Skeletal muscle cell (primary cell): ENCODE data around the gene ATP10A.
A peak's percentile ranks its signal among the peaks of the same experiment; 100 is the strongest.
"Not testable (repeated sequence)": the region's sequence is repeated elsewhere in the genome, so short reads cannot be mapped to it uniquely, and the experiment has no call there.

Experiments used
- DNase-seq: peaks from one replicate; pipeline ENCODE4 v3.0.0-alpha.2; 2010; ENCODE audit warnings: low read depth
- H3K4me3 ChIP-seq: 2 replicates; pipeline ENCODE4 v1.5.1; 2011; ENCODE audit warnings: low read depth, mild to moderate bottlenecking, control low read depth, low read length, moderate library complexity

ATP10A gene

GRCh38 chr15:25859838-25860645 lies 3.1 kb downstream of the ATP10A start:
- DNase-seq = no peak
- no peak overlapping the region for H3K4me3 ChIP-seq

GRCh38 chr15:25858952-25859760 lies 4.0 kb downstream of the ATP10A start:
- no peak for DNase-seq
- no peak overlapping the region for H3K4me3 ChIP-seq

- not testable (repeated sequence) for H3K4me3 ChIP-seq, DNase-seq
Measured at GRCh38 chr15:25856059-25856458, 7.1 kb downstream of the ATP10A start.

- DNase-seq = peak; percentile 43
- no peak overlapping the region for H3K4me3 ChIP-seq
Measured at GRCh38 chr15:25852661-25853524, 10.2 kb downstream of the ATP10A start.

- no peak for DNase-seq
- H3K4me3 ChIP-seq = no peak overlapping the region
Measured at GRCh38 chr15:25852027-25852426, 11.1 kb downstream of the ATP10A start.

GRCh38 chr15:25850154-25851111 lies 12.7 kb downstream of the ATP10A start:
- peak overlapping the region; percentile 43 for H3K4me3 ChIP-seq
- peak; percentile 48 for DNase-seq

- peak; percentile 87 for DNase-seq
- peak overlapping the region; percentile 43 for H3K4me3 ChIP-seq
Measured at GRCh38 chr15:25849157-25849921, 13.8 kb downstream of the ATP10A start.

- no peak overlapping the region for H3K4me3 ChIP-seq
- no peak for DNase-seq
Measured at GRCh38 chr15:25848784-25849156, 14.4 kb downstream of the ATP10A start.

- no peak for DNase-seq
- no peak overlapping the region for H3K4me3 ChIP-seq
Measured at GRCh38 chr15:25848325-25848724, 14.8 kb downstream of the ATP10A start.

GRCh38 chr15:25847051-25847450 lies 16.1 kb downstream of the ATP10A start:
- H3K4me3 ChIP-seq = no peak overlapping the region
- DNase-seq = no peak

- no peak for DNase-seq
- no peak overlapping the region for H3K4me3 ChIP-seq
Measured at GRCh38 chr15:25846377-25846776, 16.8 kb downstream of the ATP10A start.

GRCh38 chr15:25844981-25845680 lies 18.0 kb downstream of the ATP10A start:
- no peak overlapping the region for H3K4me3 ChIP-seq
- DNase-seq = no peak

GRCh38 chr15:25844542-25844941 lies 18.6 kb downstream of the ATP10A start:
- DNase-seq = no peak
- no peak overlapping the region for H3K4me3 ChIP-seq

GRCh38 chr15:25844076-25844475 lies 19.1 kb downstream of the ATP10A start:
- no peak for DNase-seq
- no peak overlapping the region for H3K4me3 ChIP-seq

GRCh38 chr15:25839638-25840156 lies 23.4 kb downstream of the ATP10A start:
- DNase-seq = no peak
- H3K4me3 ChIP-seq = no peak overlapping the region

- no peak for DNase-seq
- no peak overlapping the region for H3K4me3 ChIP-seq
Measured at GRCh38 chr15:25838871-25839195, 24.3 kb downstream of the ATP10A start.

- DNase-seq = no peak
- no peak overlapping the region for H3K4me3 ChIP-seq
Measured at GRCh38 chr15:25838191-25838870, 24.8 kb downstream of the ATP10A start.
